HuH-7 (cell line): ENCODE results near the gene BEX3.
"Not testable (repeated sequence)": the region's sequence is repeated elsewhere in the genome, so short reads cannot be mapped to it uniquely, and the experiment has no call there.

Experiments used
- DNase-seq: peaks from one replicate; pipeline ENCODE4 v3.0.0; 2011; ENCODE audit warnings: low spot score

Gene BEX3

DNA sequence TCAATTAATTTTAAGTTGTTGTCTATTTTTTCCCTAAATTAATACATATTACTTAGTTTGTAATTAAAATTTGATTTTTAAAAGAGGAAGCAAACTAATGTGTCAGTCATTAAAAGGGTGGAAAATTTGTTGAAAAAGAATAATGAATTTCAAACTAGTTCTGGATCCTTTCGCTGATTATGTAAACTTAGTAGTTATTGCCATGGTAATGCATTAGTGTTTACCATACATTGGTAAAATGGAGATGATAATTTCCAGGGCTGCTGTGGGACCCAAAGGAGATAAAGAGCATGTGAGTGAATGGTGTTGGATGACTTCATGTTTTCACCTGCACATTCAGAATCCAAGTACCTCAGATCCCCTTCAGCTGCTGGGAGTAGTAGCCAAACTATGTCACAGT is 6.5 kb downstream of the BEX3 start:
- DNase-seq, result no peak

DNA sequence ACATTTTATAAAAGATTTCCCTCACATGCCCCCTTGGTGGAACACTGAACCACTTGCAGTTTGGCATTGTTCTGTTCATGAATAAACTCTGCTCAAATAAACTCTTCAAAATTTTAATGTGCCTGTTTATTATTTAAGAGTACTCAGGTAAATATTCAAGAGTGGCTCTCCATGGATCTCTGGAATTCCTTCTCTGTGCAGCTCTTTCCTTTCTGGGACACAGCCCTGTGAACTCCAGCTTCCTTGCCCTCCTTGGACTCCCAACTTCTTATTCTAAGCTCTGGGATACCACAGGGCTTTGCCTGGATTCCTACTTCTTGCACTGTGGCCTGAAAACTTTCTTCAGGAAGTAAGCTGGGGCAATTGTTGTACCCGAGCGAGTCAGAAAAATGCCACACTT is 8.3 kb downstream of the BEX3 start:
- no peak for DNase-seq

DNA sequence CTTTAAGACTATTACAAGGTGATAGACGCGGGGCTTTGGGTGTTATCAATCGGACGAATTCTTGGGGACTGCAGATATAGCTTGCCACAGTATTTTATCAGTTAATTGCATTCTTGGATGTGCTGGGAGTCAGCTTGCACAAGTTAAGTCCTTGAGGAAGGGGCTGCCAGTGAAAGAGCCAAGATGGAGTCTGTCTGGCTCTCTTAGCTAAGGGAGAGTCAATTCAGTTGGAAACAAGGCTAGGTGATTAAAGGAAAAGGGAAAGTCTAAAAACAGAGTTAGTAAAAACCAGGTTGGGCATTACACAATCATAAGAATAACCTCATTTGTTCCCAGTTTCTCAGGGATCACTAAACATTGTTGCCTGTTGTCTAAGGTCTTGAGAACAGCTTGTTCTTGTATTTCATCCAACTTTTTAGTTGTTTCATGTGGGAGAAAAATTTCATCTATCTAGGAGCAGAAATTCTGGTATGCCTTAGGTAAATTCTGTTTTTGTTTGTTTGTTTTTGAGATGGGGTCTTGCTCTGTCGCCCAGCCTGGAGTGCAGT is 9.0 kb downstream of the BEX3 start:
- not testable (repeated sequence) for DNase-seq

DNA sequence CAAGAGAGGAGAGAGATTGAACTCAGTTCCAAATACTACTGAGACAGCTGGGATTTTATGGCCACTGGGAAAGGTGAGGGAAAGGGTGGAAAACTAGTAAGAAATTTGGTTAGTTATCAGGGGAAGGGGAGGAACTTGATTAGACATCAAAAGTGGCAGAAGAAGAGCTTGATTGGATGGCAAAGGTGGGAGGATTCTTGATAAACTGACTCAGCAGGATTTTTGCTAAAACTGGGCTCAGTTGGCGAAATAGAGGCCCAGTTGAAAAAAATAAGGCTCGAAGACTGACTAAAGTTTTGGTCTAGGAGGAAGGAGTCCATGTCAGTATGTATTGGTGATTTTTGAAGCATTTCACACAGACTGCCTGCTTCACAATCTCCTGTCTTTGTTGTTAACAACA is 10.0 kb downstream of the BEX3 start:
- DNase-seq, result no peak

DNA sequence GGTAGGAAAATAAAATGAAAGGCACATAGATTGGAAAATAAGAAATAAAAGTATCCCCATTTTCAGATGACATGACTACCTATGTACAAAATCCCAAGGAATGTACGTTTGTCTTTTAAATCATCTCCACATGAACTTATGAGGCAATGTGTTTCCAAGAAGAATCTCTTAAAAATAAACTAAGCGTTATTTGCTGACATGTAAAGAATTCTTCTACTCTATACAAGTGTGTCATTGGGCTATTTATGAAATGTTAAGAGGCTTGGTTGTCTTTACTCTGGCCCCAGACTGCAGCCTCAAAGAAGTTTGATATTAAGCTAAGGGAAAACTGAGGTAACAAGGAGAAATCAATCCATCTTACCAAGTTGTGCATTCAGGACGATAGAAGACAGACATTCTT is 17.1 kb downstream of the BEX3 start:
- no peak for DNase-seq

DNA sequence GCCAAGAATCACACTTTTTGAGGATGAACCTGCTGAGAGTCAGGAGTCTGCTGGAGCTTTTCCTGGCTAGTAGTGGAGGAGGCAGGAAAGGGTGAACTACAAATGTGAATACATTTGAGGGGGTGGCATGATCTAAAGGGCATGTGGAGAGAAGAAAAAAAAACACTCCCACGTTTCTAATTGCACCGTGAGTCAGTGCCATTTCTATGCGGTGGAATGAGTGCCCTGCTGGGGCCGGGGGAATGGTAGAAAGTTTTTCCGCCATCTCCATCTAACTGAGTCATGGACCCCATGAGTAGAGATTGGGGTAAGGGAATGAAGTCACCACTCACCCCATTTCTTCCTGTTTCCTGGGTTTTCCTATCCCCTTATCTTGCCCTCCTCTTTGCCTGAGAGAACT is 19.8 kb downstream of the BEX3 start:
- no peak for DNase-seq

DNA sequence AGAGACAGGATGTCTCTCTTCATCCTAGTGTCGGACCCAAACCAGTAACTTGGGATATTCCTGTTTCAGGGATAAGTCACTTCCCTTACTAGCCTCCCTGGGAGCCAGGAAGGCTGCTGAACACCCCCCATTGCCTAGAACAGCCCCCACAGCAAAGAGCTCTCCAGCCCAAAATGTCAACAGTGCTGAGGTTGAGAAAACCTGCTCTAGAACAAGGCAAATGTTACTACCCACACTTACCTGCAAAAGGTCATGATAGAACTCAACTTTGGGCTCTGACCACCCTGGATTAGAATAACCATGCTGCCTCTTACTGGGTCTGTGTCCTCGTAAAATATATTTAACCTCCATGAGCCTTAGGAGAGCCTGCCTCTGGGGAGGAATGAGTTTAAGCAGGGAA is 20.3 kb downstream of the BEX3 start:
- no peak for DNase-seq

DNA sequence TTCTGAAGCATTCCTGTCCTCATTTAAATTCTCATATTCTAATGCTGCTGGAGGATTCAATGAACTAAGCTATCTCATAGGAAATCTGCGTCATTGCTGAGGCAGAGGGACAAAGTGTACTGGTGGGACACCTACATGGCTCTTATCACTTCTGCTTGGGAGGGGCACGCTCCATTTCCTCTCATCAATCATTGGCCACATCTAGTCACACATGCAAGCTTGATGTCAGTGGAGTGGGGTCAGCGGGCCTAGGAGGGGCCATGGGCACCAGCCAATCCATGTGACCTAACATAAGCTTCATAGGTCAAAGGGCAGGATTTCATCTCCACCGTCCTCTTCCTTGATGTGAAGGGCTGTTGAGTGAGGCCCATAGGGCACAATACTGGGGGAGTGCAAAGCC is 21.4 kb downstream of the BEX3 start:
- no peak for DNase-seq

DNA sequence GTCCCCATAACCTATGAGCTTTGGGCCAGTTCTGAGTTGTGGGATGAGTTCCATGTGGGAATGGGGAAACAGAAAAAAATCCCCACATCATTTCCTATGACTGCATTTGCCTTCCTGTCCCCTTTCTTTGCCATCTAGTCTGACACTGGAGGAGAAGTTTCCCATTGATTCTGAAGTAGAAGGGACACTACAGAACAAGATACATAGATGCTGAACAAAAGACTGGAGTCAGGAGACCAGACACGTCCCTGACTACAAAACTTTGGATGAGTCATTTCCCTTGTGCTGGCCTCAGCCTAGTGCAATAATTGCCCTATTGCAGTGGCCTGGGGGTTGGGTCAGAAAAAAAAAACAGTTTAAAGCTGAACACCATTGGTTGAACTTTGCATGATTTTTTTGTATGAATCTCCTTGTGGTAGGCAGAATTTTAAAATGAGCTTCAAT is 22.1 kb downstream of the BEX3 start:
- no peak for DNase-seq

DNA sequence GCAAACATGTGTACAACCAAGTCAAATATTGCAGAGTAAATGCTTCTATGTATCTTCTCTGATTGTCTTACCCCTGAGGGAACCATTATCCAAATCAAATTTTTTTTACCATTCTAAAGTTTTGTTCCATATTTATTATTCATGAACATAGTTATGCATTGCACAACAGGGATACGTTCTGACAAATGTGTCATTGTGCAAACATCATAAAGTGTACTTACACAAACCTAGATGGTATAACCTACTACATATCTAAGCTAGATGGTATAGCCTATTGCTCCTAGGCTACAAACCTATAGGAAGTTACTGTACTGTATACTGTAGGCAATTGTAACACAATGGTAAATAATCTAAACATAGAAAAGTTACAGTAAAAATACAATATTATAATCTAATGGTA is 23.4 kb downstream of the BEX3 start:
- no peak for DNase-seq

DNA sequence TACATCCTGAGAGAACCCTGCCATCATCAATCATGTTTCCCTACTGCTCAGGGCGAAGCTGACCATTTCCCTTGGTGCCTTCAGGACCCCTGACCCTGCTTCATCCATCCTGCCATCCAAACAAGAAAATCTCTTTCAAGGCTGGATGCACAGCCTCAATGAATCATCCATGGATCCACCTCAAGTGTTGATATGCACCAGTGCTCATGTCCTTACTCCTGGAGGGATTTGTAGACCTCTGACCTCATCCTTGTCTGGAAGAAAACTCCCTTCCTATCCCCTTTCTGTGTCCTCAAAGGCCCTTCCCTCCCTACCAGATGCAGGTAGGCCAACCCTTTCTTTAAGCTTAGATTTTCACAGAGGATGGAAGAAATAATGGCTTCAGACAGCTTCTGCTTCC is 24.6 kb downstream of the BEX3 start:
- DNase-seq, result no peak

DNA sequence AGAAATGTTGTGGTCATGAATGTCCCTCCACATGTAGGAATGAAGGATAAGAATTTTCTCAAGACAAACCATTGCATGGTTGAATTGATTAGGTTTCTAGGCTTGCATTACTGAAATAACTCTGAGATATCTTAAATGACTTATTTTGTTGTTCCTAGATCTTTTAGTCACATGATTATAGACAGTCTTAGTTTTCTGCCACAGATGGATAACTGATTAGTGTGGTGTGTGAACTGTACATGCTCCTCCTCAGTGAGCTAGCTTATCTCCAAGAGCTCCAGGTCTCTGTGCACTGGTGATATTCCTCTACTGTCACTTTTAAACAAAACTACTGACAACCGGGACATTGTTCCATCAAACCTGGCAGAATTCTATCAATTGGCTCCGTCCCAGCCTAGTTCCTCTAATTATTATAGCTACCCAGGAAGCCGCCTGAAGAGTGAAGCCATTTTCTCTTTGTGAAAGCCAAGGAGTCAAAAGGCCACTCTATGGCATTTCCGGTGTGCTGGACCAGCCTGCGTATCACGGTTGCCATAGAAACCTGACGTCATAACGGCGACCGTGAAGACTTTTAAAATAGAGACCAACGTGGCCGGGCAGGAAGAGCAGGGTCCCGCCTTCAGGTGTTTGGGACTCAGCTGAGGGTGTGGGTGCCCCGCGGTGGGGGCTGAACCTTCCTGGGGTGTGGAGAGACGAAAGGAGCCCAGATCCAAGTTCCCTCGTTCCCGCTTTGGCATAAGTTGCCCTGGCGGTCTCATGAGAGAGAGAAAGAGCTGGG is 28.1 kb downstream of the BEX3 start:
- DNase-seq, result peak; percentile 61

DNA sequence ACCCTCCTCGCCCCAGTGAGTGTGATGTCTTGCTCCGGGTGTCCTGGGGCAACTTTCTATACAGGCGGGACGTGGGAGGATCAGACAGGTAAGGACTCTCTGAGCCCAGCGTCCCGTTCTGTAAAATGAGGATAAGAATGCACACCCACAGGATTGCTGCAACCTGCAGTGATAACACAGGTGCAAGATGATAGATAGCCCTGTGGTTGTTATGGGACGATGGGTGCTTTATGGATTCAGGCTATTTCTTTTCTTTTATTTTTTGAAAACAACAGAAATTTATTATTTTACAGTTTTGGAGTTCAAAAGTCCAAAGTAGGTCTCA is 28.6 kb downstream of the BEX3 start:
- no peak for DNase-seq

DNA sequence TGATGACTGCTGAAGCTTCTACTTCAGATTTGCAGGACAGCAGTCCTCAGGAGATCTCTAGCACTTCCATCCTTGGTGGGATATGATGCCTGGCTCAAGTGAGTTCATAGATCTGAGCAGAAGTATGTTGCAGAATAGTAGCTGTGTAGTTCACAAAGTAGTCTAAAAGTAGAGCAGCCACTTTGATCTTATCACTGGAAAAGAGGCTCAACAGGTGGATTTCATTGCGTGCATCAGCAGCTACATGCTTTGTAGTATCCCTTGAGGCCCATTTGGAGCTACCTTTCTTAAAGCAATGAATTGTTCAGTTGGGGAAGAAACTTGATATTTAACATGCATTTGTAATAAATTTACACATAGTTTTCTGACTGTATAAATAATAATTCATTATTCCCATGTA is 29.9 kb downstream of the BEX3 start:
- no peak for DNase-seq

DNA sequence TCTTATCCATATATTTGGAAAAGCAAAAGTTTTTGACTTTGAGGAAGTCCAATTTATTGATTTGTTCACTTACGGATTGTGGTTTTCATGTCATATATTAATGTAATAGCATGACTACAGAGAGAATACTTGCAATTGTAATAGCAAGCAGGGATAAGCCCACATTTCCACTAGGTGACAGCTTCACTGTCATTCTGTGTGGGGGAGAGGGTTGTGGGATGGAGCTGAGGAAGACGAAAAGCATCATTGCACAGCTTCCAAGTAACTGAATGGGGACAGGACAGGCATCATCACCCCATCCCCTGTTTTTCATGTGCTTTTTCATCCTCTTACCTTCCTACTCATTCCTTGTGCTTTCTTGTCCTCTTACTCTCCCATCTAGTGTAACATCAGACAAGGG is 31.4 kb downstream of the BEX3 start:
- no peak for DNase-seq

DNA sequence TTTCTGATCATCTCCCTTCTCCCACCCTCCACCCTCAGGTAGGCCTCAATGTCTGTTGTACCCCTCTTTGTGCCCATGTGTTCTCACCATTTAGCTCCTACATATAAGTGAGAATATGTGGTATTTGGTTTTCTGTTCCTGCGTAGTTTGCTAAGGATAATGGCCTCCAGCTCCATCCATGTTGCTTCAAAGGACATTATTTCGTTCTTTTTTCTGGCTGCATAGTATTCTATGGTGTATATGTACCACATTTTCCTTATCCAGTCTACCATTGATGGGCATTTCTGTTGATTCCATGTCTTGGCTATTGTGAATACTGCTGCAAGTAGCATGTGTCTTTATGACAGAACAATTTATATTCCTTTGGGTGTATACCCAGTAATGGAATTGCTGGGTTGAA is 35.4 kb downstream of the BEX3 start:
- DNase-seq, result not testable (repeated sequence)

DNA sequence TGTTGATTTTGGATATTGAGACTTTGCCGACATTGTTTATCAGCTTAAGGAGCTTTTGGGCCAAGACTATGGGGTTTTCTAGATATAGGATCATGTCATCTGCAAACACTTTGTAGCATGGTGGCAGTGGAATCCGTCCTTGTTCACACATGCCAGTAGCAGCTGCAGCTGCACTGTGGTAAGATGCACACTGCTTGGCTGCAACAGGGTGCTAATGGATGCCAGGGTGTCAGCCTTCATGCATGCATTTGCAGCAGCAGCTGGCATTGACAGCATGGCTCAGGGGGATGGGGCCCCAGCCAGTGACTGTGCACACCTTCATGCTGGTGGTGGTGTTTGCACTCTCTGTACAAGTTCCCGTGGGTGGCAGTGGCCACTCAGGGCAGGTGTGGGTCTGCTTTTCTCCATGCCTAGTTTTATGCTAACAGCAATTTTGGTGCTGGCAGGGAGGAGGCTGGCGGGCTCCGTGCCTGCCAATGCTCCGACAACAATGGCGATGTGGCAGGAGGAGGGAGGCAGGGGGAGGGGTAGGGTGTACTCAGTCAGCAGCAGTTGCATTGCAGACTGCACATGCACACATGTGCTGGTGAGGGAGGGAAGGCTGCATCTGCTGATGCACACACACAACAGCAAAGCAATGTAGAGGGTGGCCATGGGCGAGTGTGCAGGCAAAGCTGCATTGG is 37.5 kb downstream of the BEX3 start:
- DNase-seq, result no peak

DNA sequence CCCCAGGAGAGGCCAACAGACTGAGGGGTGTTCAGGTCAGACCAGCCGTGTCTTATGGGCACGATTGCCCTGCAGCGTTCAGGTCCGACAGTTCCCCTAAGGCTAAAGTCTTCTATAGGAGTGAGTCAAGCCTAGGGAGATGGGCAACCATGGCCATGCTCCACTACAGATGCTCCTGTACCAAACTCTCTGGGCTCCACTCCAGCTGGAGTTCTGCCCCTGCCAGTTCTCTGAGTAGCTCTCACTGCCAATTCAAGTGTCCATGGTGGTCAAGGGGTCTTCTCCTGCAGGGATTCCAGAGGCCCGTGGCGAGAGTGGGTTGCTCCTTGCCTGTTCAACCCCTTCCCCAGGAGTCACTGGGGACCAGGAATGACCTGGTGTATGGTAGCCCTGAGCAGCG is 38.2 kb downstream of the BEX3 start:
- DNase-seq, result no peak

DNA sequence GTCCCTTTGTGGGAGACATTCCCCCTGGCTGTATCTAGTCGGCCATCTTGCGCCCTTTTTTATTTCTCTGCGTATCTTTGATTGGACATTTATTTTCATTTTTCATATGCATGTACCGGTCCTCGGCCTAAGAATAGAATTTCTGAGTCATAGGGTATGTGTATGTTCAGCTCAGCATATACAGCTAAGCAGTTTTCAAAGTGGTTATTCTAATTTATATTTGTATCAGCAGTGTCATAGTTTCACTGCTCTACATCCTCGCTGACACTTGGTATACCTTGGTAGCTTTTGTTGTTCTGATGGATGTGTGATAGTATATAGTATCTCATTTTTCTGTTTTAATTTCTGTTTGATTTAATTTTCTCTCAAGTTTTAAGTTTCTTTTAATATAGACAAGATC is 38.7 kb downstream of the BEX3 start:
- no peak for DNase-seq

DNA sequence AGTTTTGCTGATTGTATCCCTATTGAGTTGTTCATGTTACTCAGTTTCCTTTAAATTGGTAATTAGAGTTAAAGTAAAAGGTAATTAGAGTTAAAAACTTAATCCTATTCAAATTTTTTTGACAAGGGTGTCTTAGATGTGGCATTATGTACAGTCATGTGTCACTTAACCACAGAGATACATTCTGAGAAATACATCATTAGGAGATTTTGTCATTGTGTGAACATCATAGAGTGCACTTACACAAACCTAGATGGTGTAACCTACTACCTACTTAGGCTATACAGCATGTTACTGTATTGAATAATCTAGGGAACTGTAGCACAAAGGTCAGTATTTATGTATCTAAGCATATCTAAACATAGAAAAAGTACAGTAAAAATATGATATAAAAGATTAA is 39.2 kb downstream of the BEX3 start:
- DNase-seq, result no peak

DNA sequence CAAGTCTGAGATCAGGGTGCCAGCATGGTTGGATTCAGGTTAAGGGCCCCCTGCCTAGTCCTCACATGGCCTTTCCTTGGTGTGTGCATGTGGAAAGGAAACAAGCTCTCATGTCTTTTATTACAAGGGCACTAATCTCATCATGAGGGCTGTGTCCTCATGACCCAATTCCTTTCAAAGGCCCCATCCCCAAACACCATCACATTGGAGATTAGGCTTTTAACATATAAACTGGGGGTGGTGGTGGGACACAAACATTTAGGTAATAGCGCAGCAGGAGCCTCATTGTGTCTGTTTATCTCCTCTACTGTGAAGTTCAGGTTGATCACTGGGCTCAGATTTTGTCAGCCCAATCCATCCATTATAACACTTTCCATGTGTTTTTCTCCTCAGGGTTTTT is 41.0 kb downstream of the BEX3 start:
- DNase-seq, result no peak

DNA sequence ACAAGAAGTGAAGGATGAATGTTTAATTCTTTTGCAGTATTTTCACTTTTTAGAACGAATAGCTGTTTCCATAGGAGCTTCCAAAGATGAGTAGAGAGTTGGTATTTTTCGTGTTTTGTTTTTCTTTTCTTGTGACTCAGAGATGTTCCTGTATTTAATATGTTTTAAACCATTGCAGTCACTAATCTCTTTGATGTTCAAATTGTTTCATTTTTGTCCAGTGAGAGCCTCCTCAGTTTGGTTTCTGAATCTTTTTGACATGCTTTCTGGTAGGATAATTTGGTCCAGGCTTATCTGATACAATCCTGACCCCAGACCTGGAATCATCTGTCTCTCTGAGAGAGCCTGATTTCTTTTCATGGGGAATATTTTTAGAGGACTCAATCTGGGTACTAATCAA is 41.6 kb downstream of the BEX3 start:
- no peak for DNase-seq

DNA sequence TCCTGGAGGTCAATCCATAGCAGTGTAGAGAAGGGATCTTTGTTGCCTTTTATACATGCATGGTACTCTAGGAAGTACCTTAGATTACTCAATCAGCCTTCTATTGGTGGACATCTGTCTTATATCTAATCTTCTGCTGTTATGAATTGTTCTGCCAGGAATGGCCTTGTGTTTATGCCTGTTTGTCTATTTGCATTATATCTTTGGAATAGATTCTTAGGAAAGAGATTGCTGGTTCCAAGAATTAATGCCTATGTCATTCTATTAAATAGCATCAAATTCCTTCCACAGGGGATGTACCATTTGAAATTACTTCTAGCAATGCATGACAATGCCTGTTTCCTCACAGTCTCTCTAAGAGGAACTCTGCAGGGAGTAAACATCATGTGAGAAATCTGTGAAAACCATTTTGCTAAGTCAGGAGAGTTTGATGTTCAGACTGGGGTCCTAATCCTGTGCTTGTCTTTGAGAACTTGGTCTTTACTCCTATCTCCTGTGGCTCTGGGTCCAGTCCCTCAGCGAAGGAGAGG is 42.5 kb downstream of the BEX3 start:
- no peak for DNase-seq
